Stimulated activated CD8-positive, alpha-beta memory T cell treated with anti-CD3 and anti-CD28 coated beads, Interleukin-4, amount 100 ng/mL, for 4 hours (primary cell): Measurements from ENCODE around the gene MT1F.
"Not testable (repeated sequence)": the region's sequence is repeated elsewhere in the genome, so short reads cannot be mapped to it uniquely, and the experiment has no call there.

Source experiments
- DNase-seq, 2 donors: peaks; one replicate each; pipeline ENCODE4 v3.0.0-alpha.2; 2020; ENCODE audit warnings: low read depth in 2 of 2, low spot score in 1 of 2

Gene MT1F

DNA sequence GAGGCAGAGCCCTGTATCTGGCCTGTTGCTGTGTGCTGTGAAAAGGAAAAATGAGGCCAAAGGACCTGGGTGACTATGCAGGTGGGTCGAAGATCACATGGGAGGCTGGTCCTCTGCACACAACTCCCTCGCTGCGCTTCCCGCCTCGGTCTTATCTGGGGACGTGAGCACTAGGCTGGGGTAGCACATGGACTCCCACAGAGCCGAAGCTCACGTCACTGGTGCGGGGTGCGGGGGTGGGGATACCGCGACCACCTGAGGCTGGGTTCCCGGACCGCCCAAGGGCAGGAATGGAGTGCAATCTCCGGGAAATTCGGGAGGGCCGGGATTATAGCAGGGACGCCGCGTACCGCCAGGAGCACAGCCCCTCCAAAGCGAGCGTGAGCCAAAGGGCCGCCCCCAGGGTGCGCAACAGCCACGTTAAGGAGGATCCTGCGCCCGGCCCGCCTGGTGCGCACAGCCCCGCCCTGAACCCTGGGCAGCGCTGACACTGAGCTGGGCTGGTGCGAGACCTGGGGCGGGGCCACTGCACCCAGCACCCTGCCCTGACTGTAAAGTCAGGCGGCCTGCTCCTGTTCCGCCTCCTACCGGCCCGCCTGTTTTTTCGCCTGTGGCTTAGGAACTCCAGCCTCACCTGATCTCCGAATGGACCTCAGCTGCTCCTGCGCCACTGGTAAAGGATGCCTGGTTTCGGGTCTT lies 14.5 kb upstream of the MT1F start:
- DNase-seq = peak; percentile 39 to 54

DNA sequence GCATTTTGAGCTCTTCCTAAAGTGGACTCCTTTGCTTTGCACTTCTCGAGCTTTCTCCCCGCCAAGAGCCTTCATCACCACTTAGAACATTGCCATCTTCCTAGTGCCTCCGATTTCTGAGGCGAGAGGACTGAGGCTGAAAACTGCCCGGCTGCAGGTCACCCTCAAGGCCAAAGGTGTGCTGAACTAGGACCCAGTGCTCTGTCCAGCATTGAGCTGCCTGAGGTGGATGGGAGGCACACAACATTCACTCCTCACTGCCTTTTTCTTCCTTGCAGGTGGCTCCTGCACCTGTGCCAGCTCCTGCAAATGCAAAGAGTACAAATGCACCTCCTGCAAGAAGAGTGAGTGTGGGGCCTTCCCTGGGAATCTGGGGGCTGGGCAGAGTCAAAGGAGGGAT lies 13.9 kb upstream of the MT1F start:
- no peak for DNase-seq

DNA sequence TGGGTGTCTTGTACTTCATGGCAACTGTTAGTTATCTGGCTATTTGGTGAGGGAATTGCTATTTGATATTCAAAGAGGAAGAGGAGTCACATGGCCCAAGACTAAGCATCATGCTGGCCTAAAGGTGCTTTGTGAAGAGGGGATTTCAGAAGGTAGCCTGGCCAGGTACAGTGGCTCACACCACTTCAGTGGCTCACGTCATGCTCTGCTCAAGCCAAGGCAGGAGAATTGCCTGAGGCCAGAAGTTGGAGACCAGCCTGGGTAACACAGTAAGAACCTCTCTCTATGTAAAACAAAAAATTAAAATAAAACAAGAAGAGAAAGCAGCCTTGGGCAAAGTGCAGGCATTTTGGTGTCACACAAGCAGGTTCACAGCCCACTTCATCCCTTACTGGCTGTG lies 12.4 kb upstream of the MT1F start:
- no peak for DNase-seq

DNA sequence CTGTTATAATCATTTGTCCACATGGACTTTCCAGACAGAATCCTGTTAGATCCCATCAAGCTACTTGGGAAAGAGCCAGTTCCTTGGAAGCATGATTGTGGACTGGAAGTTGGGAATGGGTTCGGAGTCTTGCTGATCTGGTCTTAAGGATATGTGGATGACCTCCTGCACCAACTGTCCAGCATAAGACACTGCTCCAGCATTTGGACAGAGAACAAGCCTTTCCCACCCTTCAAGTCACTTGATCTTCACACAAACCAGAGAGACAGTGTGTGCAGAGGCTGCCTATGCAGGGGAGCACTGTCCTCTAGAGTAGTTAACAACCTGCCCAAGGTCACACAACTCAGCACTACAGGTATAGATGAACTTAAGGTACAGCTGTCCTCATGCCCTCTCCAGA lies 11.9 kb upstream of the MT1F start:
- DNase-seq = no peak

DNA sequence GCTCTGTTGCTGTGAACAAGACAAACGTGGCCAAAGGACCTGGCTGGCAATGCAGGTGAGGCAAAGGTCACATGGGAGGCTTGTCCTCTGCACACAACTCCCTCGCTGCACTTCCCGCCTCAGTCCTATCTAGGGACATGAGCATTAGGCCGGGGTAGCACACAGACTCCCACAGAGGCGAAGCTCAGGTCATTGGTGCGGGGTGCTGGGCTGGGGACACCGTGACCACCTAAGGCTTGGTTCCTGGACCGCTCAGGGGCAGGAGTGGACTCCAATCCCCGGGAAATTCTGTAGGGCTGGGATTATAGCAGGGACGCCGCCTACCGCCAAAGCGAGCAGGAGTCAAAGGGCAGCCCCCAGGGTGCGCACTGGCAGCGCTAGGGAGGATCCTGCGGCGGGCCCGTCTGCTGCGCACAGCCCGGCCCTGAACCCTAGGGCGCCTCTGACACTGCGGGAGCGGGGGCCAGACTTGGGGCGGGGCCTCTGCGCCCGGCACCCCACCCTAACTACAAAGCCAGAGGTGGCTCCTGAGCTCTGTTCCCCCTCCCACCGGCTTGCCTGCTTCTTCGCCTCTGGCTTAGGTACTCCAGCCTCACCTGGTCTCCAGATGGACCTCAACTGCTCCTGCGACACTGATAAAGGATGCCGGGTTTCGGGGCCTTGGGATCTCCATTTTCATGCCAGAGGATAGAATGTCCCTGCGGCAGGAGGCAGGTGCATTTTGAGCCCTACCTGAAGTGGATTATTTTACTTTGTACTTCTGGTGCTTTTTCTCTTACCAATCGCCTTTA lies 9.9 kb upstream of the MT1F start:
- DNase-seq = no peak

DNA sequence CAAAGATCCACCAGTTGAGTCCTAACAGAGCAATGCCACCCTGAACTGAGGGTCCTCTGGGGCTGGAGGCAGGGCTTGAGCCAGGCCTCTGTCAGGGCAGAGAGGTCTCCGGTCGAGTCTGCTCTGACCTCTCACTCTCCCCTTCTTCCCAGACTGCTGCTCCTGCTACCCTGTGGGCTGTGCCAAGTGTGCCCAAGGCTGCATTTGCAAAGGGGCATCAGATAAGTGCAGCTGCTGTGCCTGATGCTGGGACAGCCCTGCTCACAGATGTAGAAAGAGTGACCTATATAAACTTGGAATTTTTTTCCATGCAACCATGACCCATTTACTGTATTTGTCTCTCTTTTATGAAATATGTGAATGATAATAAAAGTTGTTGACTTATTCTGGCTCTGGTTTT lies 8.5 kb upstream of the MT1F start:
- DNase-seq = no peak

DNA sequence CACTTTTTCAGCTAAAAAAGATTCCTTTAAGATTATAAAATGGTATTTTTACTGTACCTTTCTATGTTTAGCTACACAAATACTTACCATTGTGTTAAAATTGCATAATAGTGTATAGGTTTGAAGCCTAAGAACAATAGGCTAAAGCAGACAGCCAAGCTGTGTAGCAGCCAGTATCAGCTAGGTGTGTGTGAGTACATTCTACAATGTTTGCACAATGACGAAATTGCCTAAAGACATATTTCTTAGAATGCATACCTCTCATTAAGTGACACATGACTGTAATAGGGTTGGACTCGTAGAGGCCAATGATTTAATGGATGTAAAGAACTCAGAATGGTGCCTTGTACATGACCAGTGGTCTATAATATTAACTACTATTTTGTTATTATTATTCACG lies 7.9 kb upstream of the MT1F start:
- no peak for DNase-seq

DNA sequence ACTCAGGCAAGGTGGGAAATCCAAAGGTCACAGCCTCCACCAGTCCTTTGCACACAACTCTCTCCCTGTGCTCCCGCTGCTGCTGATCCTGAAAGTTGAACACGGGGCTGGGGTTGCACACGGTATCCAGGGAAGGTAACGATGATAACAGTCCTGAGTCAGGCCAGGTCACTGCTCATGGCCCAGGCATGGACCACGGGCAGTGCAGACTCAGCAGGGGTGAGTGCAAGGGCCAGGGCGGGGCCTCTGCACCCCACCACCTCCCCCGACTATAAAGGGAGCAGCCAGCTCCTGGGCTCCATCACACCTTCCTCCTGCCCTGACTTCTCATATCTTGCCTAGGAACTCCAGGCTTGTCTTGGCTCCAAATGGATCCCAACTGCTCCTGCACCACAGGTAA lies 6.2 kb upstream of the MT1F start, which contains the start of gene MT1B:
TSS of gene MT1B (plus strand) at position 301 of the 400 bp plus-strand sequence. CDS start at position 369, 68 bp downstream.
- no peak for DNase-seq

DNA sequence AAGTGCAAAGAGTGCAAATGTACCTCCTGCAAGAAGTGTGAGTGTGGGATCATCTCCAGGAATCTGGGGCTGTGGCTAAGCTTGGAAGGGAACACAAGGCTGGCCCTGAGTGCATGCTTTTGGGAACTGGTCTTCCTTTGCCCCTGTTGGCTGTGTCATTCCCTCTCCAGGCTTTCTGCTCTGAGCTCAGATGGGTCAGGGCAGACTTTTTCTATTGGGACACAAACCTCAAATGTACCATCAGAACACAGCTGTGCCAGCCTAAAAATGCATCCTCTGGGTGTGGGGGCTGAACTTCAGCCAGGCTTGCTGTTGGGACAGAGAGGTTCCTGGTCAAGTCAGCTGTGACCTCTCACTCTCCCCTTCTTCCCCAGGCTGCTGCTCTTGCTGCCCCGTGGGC lies 5.2 kb upstream of the MT1F start:
- no peak for DNase-seq

DNA sequence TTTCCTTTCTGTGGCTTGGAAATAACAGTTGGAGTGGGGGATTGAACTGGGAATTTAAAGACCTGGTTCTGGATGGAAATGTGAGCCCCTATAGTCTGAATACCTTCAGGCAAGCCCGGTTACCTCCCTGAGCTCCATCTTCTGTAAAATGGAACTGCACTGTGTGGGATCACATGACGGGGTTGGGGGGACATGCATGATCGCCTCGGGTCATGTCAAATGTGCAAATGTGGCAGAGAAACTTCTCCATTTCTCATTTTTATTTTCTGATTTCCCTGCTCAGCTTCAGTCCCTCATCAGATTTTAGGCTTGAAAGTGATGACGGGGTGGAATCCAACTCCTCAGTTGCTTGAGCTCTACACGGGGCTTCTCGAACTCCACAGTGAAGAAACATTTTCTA lies 4.5 kb upstream of the MT1F start:
- DNase-seq = no peak

DNA sequence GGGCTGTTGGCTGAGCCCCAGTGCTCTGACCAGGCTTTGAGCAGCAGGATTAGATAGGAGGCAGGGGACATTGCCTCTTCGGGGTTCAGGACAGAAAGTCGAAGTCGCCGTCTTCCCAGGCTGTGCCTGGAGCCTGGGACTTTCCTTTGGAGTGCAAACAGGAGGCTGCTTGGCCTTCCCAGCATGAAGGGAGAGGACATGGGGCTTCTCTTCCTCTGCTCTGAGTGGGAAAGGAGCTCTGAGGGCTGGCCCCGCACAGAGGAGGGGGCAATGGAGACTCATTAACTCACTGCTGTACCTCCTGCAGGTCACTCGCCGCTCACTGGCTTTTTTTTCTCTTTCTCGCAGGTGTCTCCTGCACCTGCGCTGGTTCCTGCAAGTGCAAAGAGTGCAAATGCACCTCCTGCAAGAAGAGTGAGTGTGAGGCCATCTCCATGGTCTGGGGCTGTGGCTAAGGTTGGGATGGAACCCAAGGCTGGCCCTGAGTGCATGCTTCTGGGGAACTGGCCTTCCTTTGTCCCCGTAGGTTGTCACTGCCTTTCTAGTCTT lies 642 bp downstream of the MT1F start:
- DNase-seq = no peak

DNA sequence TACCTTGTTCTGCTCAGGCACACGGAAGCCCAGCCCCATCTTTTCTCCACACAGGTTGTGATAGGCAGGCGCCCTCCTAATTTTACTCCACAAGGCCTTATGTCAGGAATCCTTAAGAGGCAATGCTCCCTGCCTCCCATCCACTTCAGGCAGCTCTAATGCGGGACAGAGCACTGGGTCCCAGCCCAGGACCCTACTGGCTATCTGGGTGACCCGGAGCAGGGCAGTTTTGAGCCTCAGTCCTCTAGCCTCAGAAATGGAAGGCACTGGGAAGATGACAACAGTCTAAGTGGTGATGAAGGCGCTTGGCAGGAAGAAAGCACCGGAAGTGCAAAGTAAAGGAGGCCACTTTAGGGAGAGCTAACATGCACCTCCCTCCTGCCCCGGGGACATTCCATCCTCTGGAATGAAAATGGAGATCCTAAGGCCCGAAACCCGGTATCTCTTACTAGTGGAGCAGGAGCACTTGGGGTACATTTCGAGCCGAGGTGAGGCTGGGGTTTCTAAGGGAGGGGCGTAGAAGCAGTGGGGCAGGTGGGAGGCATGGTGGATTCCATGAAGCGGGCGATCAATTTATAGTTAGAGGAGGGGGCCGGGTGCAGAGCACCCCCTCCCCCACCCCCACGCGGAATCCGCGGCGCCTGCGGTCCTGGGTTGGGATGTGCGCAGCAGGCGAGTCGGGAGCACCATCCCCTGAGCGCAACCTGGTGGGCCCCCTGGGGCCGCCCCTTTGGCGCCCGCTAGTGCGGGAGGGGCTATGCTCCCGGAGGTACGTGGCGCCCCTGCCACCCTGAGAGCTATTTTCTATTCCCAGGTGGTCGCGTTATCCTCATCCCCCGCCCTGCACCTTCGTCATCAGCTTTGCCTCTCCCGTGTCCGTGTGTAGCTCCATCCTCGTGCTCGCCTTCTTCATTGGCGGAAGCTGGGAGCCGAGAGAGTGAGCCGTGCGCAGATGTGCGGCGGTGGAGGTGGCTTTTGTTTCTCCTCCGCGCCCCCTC lies 4.9 kb downstream of the MT1F start:
- no peak for DNase-seq

DNA sequence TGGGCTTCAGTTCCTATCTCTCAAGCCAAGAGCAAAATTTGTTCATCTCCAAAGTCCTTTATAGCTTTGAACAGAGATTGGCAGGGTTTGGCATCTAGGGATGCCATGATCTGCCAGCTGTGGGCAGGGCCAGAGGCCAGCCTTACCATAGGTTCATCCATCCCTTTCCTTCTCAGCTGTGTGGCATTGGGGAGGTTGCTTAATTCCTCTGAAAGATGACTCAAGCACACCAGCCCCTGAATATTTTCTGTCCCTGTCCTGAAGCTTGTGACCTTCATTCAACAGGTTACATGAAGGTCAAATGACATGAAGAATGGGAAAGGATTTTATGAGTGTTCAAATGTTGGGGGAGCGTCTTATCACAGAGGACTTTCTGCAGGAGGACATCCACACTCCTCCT lies 6.7 kb downstream of the MT1F start:
- DNase-seq = no peak

DNA sequence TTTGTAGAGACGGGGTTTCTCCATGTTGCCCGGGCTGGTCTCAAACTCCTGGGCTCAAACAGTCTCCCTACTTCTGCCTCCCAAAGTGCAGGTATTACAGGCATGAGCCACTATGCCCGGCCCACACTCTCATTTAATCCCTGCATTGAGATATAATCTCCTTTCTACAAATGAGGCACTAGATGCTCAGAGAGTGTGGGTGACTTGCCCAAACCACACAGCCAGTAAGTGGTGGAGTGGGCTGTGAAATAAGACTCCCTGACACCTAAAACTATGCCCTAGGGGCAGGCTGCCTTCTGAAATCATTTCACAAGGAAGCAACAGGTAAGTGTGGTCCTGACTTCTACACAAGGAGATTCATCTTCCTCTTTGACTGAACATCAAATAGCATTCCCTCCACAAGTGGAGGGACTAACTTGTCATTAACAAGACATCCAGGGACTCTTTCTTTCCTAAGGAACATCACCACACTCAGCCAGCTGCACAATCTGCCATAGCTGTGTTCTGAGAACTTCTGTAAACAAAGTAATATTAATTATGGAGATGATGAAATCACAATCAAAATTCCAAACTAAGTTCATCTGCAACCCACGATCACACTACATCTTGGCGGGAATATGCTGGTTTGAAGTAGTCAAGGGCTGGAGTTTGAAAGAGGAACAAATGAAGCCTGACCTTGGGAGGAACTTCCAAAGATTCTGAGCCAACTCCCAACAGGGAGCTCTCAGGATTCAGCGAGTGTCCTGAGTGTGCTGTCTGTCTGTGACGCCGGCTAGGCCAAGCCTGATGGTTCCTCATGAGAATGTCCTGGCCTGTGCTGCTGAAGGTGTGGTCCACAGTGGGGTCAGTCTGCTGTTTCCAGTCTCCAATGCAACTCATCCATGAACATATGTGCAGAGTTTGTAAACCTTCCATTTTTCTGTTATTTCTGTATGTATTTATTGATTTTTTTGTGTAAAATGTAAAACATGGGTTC lies 7.8 kb downstream of the MT1F start:
- DNase-seq = not testable (repeated sequence)

DNA sequence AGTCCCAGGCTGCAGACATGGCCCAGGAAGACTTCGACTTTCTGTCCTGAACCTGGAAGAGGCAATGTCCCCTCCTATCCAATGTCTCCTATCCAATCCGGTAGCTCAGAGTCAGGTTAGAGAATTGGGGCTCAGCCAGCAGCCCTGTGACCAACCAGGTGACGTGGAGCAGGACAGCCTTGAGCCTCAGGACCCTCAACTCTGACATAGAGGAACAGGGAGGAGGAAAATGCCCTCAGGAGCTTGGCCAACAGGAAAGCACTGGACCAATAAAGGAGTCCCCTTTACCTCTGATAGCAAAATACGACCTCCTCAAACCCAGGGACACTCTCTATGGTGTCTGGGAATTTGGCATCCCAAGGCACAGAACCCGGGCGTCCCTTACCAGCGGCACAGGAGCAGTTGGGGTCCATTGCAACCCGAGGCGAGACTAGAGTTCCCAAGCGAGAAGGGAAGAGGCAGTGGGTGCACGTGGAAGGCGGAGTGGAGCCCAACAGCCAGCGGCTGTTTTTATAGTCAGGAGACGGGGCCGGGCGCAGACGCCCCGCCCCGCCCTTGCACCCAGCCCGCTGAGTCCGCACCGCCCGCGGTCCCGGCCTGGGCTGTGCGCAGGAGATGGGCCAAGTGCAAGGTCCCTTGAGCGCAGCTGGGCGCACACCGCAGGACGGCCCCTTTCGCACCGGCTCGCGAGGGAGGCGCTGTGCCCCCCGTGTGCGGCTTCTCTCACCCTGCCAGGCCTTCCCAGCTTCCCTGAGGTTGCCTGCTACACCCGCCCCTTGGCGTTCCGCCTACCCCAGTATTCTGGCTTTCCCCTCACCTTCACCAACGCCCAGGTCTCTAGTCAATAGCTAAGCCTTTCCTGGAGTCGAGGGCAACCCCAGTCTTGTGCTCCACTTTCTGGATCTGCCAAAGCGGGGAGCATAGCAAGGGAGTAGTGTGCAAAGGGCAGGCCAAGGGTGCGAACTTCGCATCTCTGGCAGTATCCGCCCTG lies 10.1 kb downstream of the MT1F start, which contains the start of gene MT1G:
TSS of gene MT1G (minus strand) at position 485 of the 991 bp plus-strand sequence. CDS start at position 413, 72 bp downstream.
- no peak for DNase-seq

DNA sequence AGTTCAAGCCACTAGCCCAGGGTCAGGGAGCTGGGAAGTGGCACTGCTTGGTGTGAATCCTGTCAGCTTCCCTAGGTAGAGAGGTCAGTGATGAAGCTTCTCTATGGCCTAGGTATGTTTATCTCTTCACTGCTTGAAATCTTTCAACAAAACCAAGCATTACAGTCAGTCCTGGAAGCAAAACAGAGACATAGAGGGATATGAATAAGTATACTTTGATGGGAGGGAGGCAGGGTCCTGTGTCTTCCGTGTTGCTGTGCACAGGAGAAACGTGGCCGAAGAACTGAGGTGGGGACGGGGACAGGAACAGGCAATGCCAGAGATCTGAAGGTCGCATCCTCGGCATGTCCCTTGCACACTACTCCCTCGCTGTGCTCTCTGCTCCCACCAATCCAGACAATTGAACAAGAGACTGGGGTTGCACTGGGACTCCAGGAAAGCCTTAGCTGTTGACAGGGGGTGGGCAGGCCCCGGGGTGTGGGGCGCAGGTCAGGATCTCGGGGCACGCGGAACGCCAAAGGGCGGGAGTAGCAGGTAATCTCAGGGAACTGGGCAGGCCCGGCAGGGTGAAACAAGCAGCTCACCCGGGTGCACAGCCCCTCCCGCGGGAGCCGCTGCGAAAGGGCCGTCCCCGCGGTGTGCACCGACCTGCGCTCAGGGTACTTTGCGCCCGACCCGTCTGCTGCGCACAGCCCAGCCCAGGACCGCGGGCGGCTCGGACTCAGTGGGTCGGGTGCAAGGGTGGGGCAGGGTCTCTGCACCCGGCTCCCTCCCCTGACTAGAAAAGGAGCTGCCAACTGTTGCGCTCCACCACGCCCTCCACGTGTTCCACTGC lies 11.5 kb downstream of the MT1F start, which contains the start of gene MT1H:
TSS of gene MT1H (plus strand) at position 810 of the 835 bp plus-strand sequence. CDS start 71 bp downstream, outside the sequence.
- DNase-seq = no peak

DNA sequence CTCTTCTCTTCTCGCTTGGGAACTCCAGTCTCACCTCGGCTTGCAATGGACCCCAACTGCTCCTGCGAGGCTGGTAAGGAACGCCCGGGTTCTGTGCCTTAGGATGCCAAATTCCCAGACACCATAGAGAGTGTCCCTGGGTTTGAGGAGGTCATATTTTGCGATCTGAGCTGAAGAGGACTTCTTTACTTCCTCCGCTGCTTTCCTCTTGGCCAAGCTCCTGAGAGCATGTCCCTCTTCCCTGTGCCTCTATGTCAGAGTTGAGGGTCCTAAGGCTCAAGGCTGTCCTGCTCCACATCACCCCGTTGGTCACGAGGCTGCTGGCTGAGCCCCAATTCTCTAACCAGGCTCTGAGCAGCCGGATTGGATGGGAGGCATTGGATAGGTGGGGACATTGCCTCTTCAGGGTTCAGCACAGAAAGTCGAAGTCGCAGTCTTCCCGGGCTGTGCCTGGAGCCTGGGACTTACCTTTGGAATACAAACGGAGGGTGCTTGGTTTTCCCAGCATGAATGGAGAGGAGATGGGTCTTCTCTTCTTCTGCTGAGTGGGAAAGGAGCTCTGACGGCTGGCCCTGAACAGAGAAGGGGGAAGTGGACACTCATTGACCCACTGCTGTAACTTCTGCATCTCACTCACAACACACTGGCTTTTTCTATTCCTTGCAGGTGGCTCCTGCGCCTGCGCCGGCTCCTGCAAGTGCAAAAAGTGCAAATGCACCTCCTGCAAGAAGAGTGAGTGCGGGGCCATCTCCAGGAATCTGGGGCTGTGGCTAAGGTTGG lies 12.3 kb downstream of the MT1F start:
- no peak for DNase-seq
